Measurements from ENCODE around the gene TNS1. TPM values are rescaled to one million over a fixed set of nuclear protein-coding genes. Genes with fewer than 3 reads are reported as not detected.

The TNS1 gene
- total and polyA plus RNA-seq, 10 of the 15 experiments (the other 5 are each of a cell fraction or from before 2014, with no cell fraction given): 0.05 to 0.44 TPM; not detected in 8

- TF ChIP-seq E2F4 (IDR thresholded peaks at IDR 0.05; ENCODE audit: low read depth, low read length) (no peak), RAD51 (IDR thresholded peaks at IDR 0.05) (no peak), CEBPB (IDR thresholded peaks at IDR 0.05; ENCODE audit: borderline replicate concordance in 1 of 2, low read depth in 2 of 2, low read length in 2 of 2) (no peak)
Measured at GRCh38 chr2:217901835-217902378, 100.9 kb downstream of the TNS1 start (continued).

GRCh38 chr2:217901400-217901799 is 101.4 kb downstream of the TNS1 start:
- no peaks in the 10 kb centered on the region for H3K4me1 ChIP-seq (ENCODE audit: control insufficient read depth, insufficient read depth, low read length)
- intact Hi-C loops (cut with micrococcal nuclease; ENCODE audit: unreplicated experiment): no loop called here
- H4K20me1 ChIP-seq (ENCODE audit: control insufficient read depth, insufficient read depth): no peaks in the 10 kb centered on the region
- ChIA-PET CTCF (interaction anchor here (0.7 to 1.2 kb wide), 4 partner anchors 14 to 112 kb away, joined by 3 to 6 read pairs (median 4); no protein-coding TSS in a partner anchor), SMC1A (ENCODE audit: uncharacterized antibody, unreplicated experiment) (no interaction called here), POLR2A (no interaction called here), RAD21 (ENCODE audit: unreplicated experiment) (no interaction called here)
- no peaks in the 10 kb centered on the region; the same call in 2 of the 3 replicates for H3K9me3 ChIP-seq (replicated peaks; ENCODE audit: control insufficient read depth, insufficient read depth, low read length)
- BruUV-seq (replicated peaks): no TSS peak
- H2AFZ ChIP-seq (ENCODE audit: control insufficient read depth, low read depth, low read length): no peak overlapping the region
- no peak overlapping the region for H3K27ac ChIP-seq (ENCODE audit: control insufficient read depth, insufficient read depth)
- DNase-seq (ENCODE audit: low read depth, low spot score) (no peak), ATAC-seq (no peak), FAIRE-seq (no peak)
- WGBS (ENCODE audit: insufficient coverage, insufficient replicate concordance, low lambda C conversion rate, missing lambda C conversion rate): 4% methylated on average over 4 of the region's 4 CpGs
- H3K27me3 ChIP-seq (replicated peaks in 1 of 2; ENCODE audit: control insufficient read depth in 2 of 2, insufficient read depth in 2 of 2, low read length in 1 of 2): peaks cover 5 to 10% of the 10 kb centered on the region in 2 experiments; a peak in 3 of 4 replicates
- no peak overlapping the region for H3K9ac ChIP-seq (ENCODE audit: control insufficient read depth, insufficient read depth, low read length)
- H3K4me2 ChIP-seq (ENCODE audit: control insufficient read depth, insufficient read depth): no peak overlapping the region
- in situ Hi-C loops (cut with MboI): no loop called here
- H3K79me2 ChIP-seq (ENCODE audit: control insufficient read depth, insufficient read depth, low read length): no peaks in the 10 kb centered on the region
- H3K4me3 ChIP-seq: no peak overlapping the region
- TF ChIP-seq MYB (IDR thresholded peaks at IDR 0.05; ENCODE audit: borderline replicate concordance, low read depth, low read length): no peak
- no peaks in the 10 kb centered on the region for H3K36me3 ChIP-seq (ENCODE audit: control insufficient read depth in 2 of 2, insufficient read depth in 2 of 2, low read length in 1 of 2)
